GM12878 (cell line): ENCODE data around the gene PHEX. TPM values are rescaled to one million over a fixed set of nuclear protein-coding genes. Genes with fewer than 3 reads are reported as not detected.
A peak's percentile ranks its signal among the peaks of the same experiment; 100 is the strongest.

Experiments used
- ATAC-seq: fragments of 200-7000 bp; cut with Tn5 transposase; 3 replicates; pipeline ENCODE4 v1.9.1; 2020; ENCODE audit warnings: mild to moderate bottlenecking, moderate library complexity
- BruUV-seq: library from RNA; stranded (reverse); fragments of 400-500 nt; replicated peaks from 2 replicates; lab custom pipeline; 2021; lab: Mats Ljungman, UMichigan
- CTCF ChIA-PET: fragments of 300-600 bp; sonication (Branson Sonifier 250); formaldehyde crosslinking; extraction: SDS; loops from one replicate; lab custom pipeline; 2021; ENCODE audit warnings: inconsistent platforms; lab: Yijun Ruan, JAX
- POLR2A ChIA-PET: fragments of 350-600 bp; formaldehyde crosslinking; extraction: SDS; loops from one replicate; lab custom pipeline; 2021; ENCODE audit warnings: inconsistent platforms; lab: Charles Lee
- RAD21 ChIA-PET: fragments of 300-600 bp; sonication (Branson Sonifier 250); formaldehyde crosslinking; loops from one replicate; lab custom pipeline; 2023; ENCODE audit warnings: antibody characterized with exemption; ENCODE audit not compliant: unreplicated experiment; lab: Charles Lee
- SMC1A ChIA-PET: fragments of 300-600 bp; sonication (Branson Sonifier 250); formaldehyde crosslinking; loops from one replicate; lab custom pipeline; 2023; ENCODE audit not compliant: unreplicated experiment, uncharacterized antibody; lab: Charles Lee
- DNase-seq: peaks from one replicate; pipeline ENCODE4 v3.0.0-alpha.2; 2011; ENCODE audit warnings: low read depth, low spot score
- FAIRE-seq: peaks from 3 replicates; lab custom pipeline; 2011; peaks lifted over from hg19 to GRCh38; lab: Jason Lieb, UNC
- H2AFZ ChIP-seq: 2 replicates; pipeline ENCODE4 v1.6.0; 2011; ENCODE audit warnings: low read depth, low read length, control low read depth; ENCODE audit not compliant: control insufficient read depth
- H3K27ac ChIP-seq: 2 replicates; pipeline ENCODE4 v1.5.1; 2011; ENCODE audit warnings: control low read depth; ENCODE audit not compliant: control insufficient read depth, insufficient read depth
- H3K27me3 ChIP-seq, 2 experiments: replicated peaks in 1 of 2; 2 replicates each; pipeline versions ENCODE4 v1.6.0 to v1.6.1; 2011; ENCODE audit warnings: low read length in 1 of 2; ENCODE audit not compliant: control insufficient read depth in 2 of 2, insufficient read depth in 2 of 2
- H3K36me3 ChIP-seq, 2 experiments: 2 replicates each; pipeline ENCODE4 v1.5.1; 2011; ENCODE audit warnings: low read length in 1 of 2; ENCODE audit not compliant: control insufficient read depth in 2 of 2, insufficient read depth in 2 of 2
- H3K4me1 ChIP-seq: 2 replicates; pipeline ENCODE4 v1.6.1; 2011; ENCODE audit warnings: mild to moderate bottlenecking, low read length, moderate library complexity, mixed read lengths; ENCODE audit not compliant: control insufficient read depth, insufficient read depth
- H3K4me2 ChIP-seq: 2 replicates; pipeline ENCODE4 v1.6.0; 2011; ENCODE audit warnings: control low read depth; ENCODE audit not compliant: control insufficient read depth, insufficient read depth
- H3K4me3 ChIP-seq: fragments of 200-600 bp; sonication (generic); 2 replicates; pipeline ENCODE4 v1.5.1; 2016
- H3K79me2 ChIP-seq: 2 replicates; pipeline ENCODE4 v1.6.0; 2011; ENCODE audit warnings: low read length; ENCODE audit not compliant: control insufficient read depth, insufficient read depth
- H3K9ac ChIP-seq: 2 replicates; pipeline ENCODE4 v1.8.0; 2011; ENCODE audit warnings: low read length, control low read depth, mixed read lengths; ENCODE audit not compliant: control insufficient read depth, insufficient read depth
- H3K9me3 ChIP-seq: replicated peaks from 3 replicates; pipeline ENCODE4 v1.5.1; 2011; ENCODE audit warnings: mild to moderate bottlenecking, low read length; ENCODE audit not compliant: control insufficient read depth, insufficient read depth
- H4K20me1 ChIP-seq: 2 replicates; pipeline ENCODE4 v1.6.0; 2011; ENCODE audit not compliant: control insufficient read depth, insufficient read depth
- ASH2L ChIP-seq: fragments of 300-600, 200-600 bp; sonication (generic); IDR thresholded peaks from 2 replicates; pipeline ENCODE4 v1.6.1; 2017; ENCODE audit warnings: low read depth, mild to moderate bottlenecking, borderline replicate concordance
- ATF7 ChIP-seq: fragments of 450-650 bp; IDR thresholded peaks from 2 replicates; pipeline ENCODE4 v1.6.1; 2016; ENCODE audit warnings: low read depth, mild to moderate bottlenecking
- CREM ChIP-seq: IDR thresholded peaks from 2 replicates; pipeline ENCODE4 v1.6.1; 2014; ENCODE audit warnings: antibody characterized with exemption, low read depth
- DPF2 ChIP-seq: fragments of 450-650 bp; IDR thresholded peaks from 2 replicates; pipeline ENCODE4 v1.6.1; 2017; ENCODE audit warnings: mild to moderate bottlenecking
- ELK1 ChIP-seq: IDR thresholded peaks from 2 replicates; pipeline ENCODE4 v1.6.1; 2012; ENCODE audit warnings: low read depth, low read length, improper control_type of control experiment
- ETV6 ChIP-seq, 2 experiments: fragments of 450-650 bp in 1 of 2; IDR thresholded peaks in 1 of 2; conservative IDR thresholded peaks in 1 of 2; 2 replicates each; pipeline ENCODE4 v1.6.1; 2014; ENCODE audit warnings: antibody characterized with exemption in 1 of 2, borderline replicate concordance in 1 of 2, low read depth in 1 of 2, mild to moderate bottlenecking in 1 of 2, moderate library complexity in 1 of 2
- HCFC1 ChIP-seq: fragments of 150-350 bp; IDR thresholded peaks from 2 replicates; pipeline ENCODE4 v1.6.1; 2014; ENCODE audit warnings: low read length
- IKZF1 ChIP-seq: fragments of 450-650 bp; conservative IDR thresholded peaks from 2 replicates; pipeline ENCODE4 v1.6.1; 2017; ENCODE audit warnings: antibody characterized with exemption, mild to moderate bottlenecking
- NBN ChIP-seq: fragments of 450-650 bp; IDR thresholded peaks from 2 replicates; pipeline ENCODE4 v1.6.1; 2016
- RUNX3 ChIP-seq: IDR thresholded peaks from 2 replicates; pipeline ENCODE4 v1.6.1; 2012; ENCODE audit warnings: low read length, inconsistent platforms
- TAF1 ChIP-seq: IDR thresholded peaks from 2 replicates; pipeline ENCODE4 v1.6.1; 2011; ENCODE audit warnings: mild to moderate bottlenecking, low read depth, low read length, borderline replicate concordance
- YBX1 ChIP-seq: fragments of 450-650 bp; IDR thresholded peaks from 2 replicates; pipeline ENCODE4 v1.6.1; 2016; ENCODE audit warnings: antibody characterized with exemption
- ZNF207 ChIP-seq: fragments of 450-650 bp; IDR thresholded peaks from 2 replicates; pipeline ENCODE4 v1.6.1; 2014; ENCODE audit warnings: antibody characterized with exemption, mild to moderate bottlenecking, borderline replicate concordance
- WGBS: methylation state at CpG from one replicate; pipeline ENCODE4 v1.1.6; 2016; ENCODE audit warnings: low lambda C conversion rate; ENCODE audit not compliant: insufficient replicate concordance, insufficient coverage; ENCODE audit errors: missing lambda C conversion rate; 5-methylcytosine and 5-hydroxymethylcytosine counted together
- in situ Hi-C: fragments of 300-500 bp; cut with MboI; formaldehyde crosslinking; loops from 9 replicates; pipeline ENCODE4 v1.14.3; 2018; ENCODE audit warnings: mixed read lengths
- intact Hi-C: fragments of 100-400 bp; cut with micrococcal nuclease; formaldehyde crosslinking; loops from one replicate; pipeline ENCODE4 v1.14.2; 2022; ENCODE audit not compliant: unreplicated experiment
- polyA plus RNA-seq, 11 experiments: library from polyadenylated mRNA; depleted of rRNA in 4 of 11; unstranded in 6 of 11; stranded (reverse) in 5 of 11; fragments of >200 nt; fragmentation: Nextera tagmentation in 4 of 11; fragmentation: Illumina TruSeq in 1 of 11; extraction: Ambion mirVana in 4 of 11; extraction: Trizol in 1 of 11; gene quantifications; 1 replicate in 1 of 11; 2 replicates in 10 of 11; pipeline versions ENCODE4 v1.2.1 to v1.2.3, GENCODE V29; 2011 to 2016; ENCODE audit warnings: inconsistent platforms in 2 of 11, missing spikeins in 2 of 11, low read depth in 1 of 11
- total RNA-seq, 4 experiments: library from RNA; depleted of rRNA in 3 of 4; stranded (reverse); fragments of >200 nt in 3 of 4; fragmentation: Illumina TruSeq in 1 of 4; extraction: Trizol in 1 of 4; gene quantifications; 2 replicates each; pipeline versions ENCODE4 v1.2.1 to v1.2.3, GENCODE V29; 2013 to 2021
- TF ChIP-seq, protein P1 (sequence below): fragments of 450-650 bp; IDR thresholded peaks from 2 replicates; pipeline ENCODE4 v1.6.1; 2017; ENCODE audit warnings: low read depth, mild to moderate bottlenecking, moderate library complexity

Gene PHEX
- total and polyA plus RNA-seq, 10 of the 15 experiments (the other 5 are each of a cell fraction or from before 2014, with no cell fraction given), result 0.12 to 97.2 (median 0.55) TPM

GRCh38 chrX:22057667-22058066, 25.5 kb downstream of the PHEX start (continued):
- 0 out of 2 replicates have a peak, but pooled peaks have one; percentile 4 for TF ChIP-seq NBN
- TF ChIP-seq CREM, result no peak
- TF ChIP-seq ATF7, result peak; percentile 87
- 0 out of 2 replicates have a peak, but pooled peaks have one; percentile 29 for TF ChIP-seq DPF2
- TF ChIP-seq IKZF1, result peak; percentile 58; the same call in 1 of the 2 replicates
- no peak for TF ChIP-seq ETV6 (conservative IDR thresholded peaks at IDR 0.05 in 1 of 2, IDR thresholded peaks at IDR 0.05 in 1 of 2; ENCODE audit: borderline replicate concordance in 1 of 2, low read depth in 1 of 2)
- no peak for TF ChIP-seq YBX1
- no peak for TF ChIP-seq ASH2L
- no peak for TF ChIP-seq ZNF207
- TF ChIP-seq HCFC1, result no peak
- peak; percentile 35; the same call in 1 of the 2 replicates for TF ChIP-seq RUNX3

GRCh38 chrX:22059775-22060174, 27.6 kb downstream of the PHEX start:
- no peak overlapping the region; the same call in 1 of the 2 replicates for H3K4me2 ChIP-seq
- H3K4me1 ChIP-seq, result peaks cover 20% of the 10 kb centered on the region
- ChIA-PET POLR2A (interaction anchor here (0.6 to 2.1 kb wide), 10 partner anchors 10 to 83 kb away, joined by 3 to 9 read pairs (median 5); no protein-coding TSS in a partner anchor), CTCF (interaction anchor here (1.2 to 3.8 kb wide), 8 partner anchors 9 to 74 kb away, joined by 3 to 23 read pairs (median 10); no protein-coding TSS in a partner anchor)
- intact Hi-C loops, result no loop called here
- 0 out of 2 replicates have a peak overlapping the region, but pooled peaks have one; percentile 2 for H2AFZ ChIP-seq
- H3K9ac ChIP-seq, result no peak overlapping the region
- H3K4me3 ChIP-seq, result no peak overlapping the region
- no peaks in the 10 kb centered on the region; the same call in 1 of the 3 replicates for H3K9me3 ChIP-seq
- peak overlapping the region; percentile 55 for H3K27ac ChIP-seq
- TF ChIP-seq, protein P1, sequence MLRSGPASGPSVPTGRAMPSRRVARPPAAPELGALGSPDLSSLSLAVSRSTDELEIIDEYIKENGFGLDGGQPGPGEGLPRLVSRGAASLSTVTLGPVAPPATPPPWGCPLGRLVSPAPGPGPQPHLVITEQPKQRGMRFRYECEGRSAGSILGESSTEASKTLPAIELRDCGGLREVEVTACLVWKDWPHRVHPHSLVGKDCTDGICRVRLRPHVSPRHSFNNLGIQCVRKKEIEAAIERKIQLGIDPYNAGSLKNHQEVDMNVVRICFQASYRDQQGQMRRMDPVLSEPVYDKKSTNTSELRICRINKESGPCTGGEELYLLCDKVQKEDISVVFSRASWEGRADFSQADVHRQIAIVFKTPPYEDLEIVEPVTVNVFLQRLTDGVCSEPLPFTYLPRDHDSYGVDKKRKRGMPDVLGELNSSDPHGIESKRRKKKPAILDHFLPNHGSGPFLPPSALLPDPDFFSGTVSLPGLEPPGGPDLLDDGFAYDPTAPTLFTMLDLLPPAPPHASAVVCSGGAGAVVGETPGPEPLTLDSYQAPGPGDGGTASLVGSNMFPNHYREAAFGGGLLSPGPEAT, result no peak
- TF ChIP-seq TAF1 (no peak), ELK1 (no peak), DPF2 (no peak)
- TF ChIP-seq, all 136 proteins: peak for 0
- no peaks in the 10 kb centered on the region for H4K20me1 ChIP-seq
- FAIRE-seq (no peak), DNase-seq (no peak), ATAC-seq (no peak)
- RAD21 ChIA-PET, result interaction anchor here (0.7 to 3.1 kb wide), 15 partner anchors 9 to 88 kb away, joined by 3 to 24 read pairs (median 8); no protein-coding TSS in a partner anchor
- no peaks in the 10 kb centered on the region for H3K36me3 ChIP-seq
- SMC1A ChIA-PET, result interaction anchor here (0.9 to 2.9 kb wide), 16 partner anchors 9 to 77 kb away, joined by 3 to 25 read pairs (median 8); no protein-coding TSS in a partner anchor
- in situ Hi-C loops, result no loop called here
- H3K27me3 ChIP-seq, result no peaks in the 10 kb centered on the region
- H3K79me2 ChIP-seq, result no peaks in the 10 kb centered on the region
- 53% methylated on average over 1 of the region's 1 CpG for WGBS
- no TSS peak for BruUV-seq
